Measurements from ENCODE around the gene CLCN7.

The CLCN7 gene

GRCh38 chr16:1502092-1503004 is 27.5 kb upstream of the CLCN7 start:
- no peak for DNase-seq

GRCh38 chr16:1501630-1502029 is 26.8 kb upstream of the CLCN7 start:
- no peak for DNase-seq

- DNase-seq, result no peak
Measured at GRCh38 chr16:1500465-1501150, 25.8 kb upstream of the CLCN7 start.

- DNase-seq, result no peak
Measured at GRCh38 chr16:1499756-1500464, 25.1 kb upstream of the CLCN7 start.

- no peak for DNase-seq
Measured at GRCh38 chr16:1498899-1499676, 24.3 kb upstream of the CLCN7 start.

GRCh38 chr16:1497014-1497598 is 22.3 kb upstream of the CLCN7 start:
- DNase-seq, result no peak

- no peak for DNase-seq
Measured at GRCh38 chr16:1496464-1496863, 21.6 kb upstream of the CLCN7 start.

GRCh38 chr16:1495889-1496262 is 21.0 kb upstream of the CLCN7 start:
- no peak for DNase-seq

GRCh38 chr16:1495211-1495888 is 20.5 kb upstream of the CLCN7 start:
- no peak for DNase-seq

- DNase-seq, result no peak
Measured at GRCh38 chr16:1494711-1495110, 19.9 kb upstream of the CLCN7 start.

GRCh38 chr16:1494129-1494640 is 19.4 kb upstream of the CLCN7 start:
- DNase-seq, result peak; percentile 76

- peak; percentile 36 for DNase-seq
Measured at GRCh38 chr16:1493746-1494094, 18.9 kb upstream of the CLCN7 start.

- peak; percentile 77 for DNase-seq
Measured at GRCh38 chr16:1492923-1493745, 18.3 kb upstream of the CLCN7 start, which contains the start of gene TELO2. Gene TELO2, plus strand, starts transcription at chr16:1493360. Its CDS starts 922 bp downstream, at chr16:1494282.

GRCh38 chr16:1492082-1492922 is 17.5 kb upstream of the CLCN7 start:
- DNase-seq, result no peak

- DNase-seq, result no peak
Measured at GRCh38 chr16:1491327-1491726, 16.5 kb upstream of the CLCN7 start.

GRCh38 chr16:1489077-1489476 is 14.2 kb upstream of the CLCN7 start:
- DNase-seq, result no peak

GRCh38 chr16:1488619-1489018 is 13.8 kb upstream of the CLCN7 start, which contains the start of gene PTX4:
Gene PTX4, minus strand, starts transcription at chr16:1488944. Its CDS starts 35 bp downstream, at chr16:1488909.
- DNase-seq, result no peak

- DNase-seq, result no peak
Measured at GRCh38 chr16:1488054-1488601, 13.3 kb upstream of the CLCN7 start.

GRCh38 chr16:1487395-1488053 is 12.7 kb upstream of the CLCN7 start:
- no peak for DNase-seq
